Kidney glomerular epithelial cell (primary cell): ENCODE measurements around the gene VHLL.
"Not testable (repeated sequence)": the region's sequence is repeated elsewhere in the genome, so short reads cannot be mapped to it uniquely, and the experiment has no call there.

Experiments
- DNase-seq: peaks from one replicate; lab custom pipeline; 2025; lab: John Stamatoyannopoulos, UW

Gene VHLL

GRCh38 chr1:156298852-156299357, at the start of gene VHLL:
TSS of gene VHLL (minus strand) at chr1:156299307. CDS start at chr1:156299189, 118 bp downstream.
- DNase-seq, result no peak

- no peak for DNase-seq
These were observed 48.2 kb upstream of the VHLL start for GRCh38 chr1:156347331-156347730.

- no peak for DNase-seq
These were observed 47.5 kb upstream of the VHLL start for GRCh38 chr1:156346636-156347035.

- not testable (repeated sequence) for DNase-seq
These were observed 46.9 kb upstream of the VHLL start for GRCh38 chr1:156346035-156346434.

GRCh38 chr1:156344409-156344808, 45.3 kb upstream of the VHLL start:
- DNase-seq, result no peak

- no peak for DNase-seq
These were observed 43.3 kb upstream of the VHLL start for GRCh38 chr1:156342166-156342955.

- peak; percentile 99 for DNase-seq
These were observed 39.3 kb upstream of the VHLL start, which contains the start of the genes CCT3 and TSACC for GRCh38 chr1:156338180-156338976. TSS of gene CCT3 (minus strand) at chr1:156338292. CDS start at chr1:156338184, 108 bp downstream. TSS of gene TSACC (plus strand) at chr1:156338526. CDS start at chr1:156339758, 1,232 bp downstream.

- DNase-seq, result no peak
These were observed 38.7 kb upstream of the VHLL start for GRCh38 chr1:156337888-156338179.

- DNase-seq, result no peak
These were observed 38.2 kb upstream of the VHLL start for GRCh38 chr1:156337052-156337887.

GRCh38 chr1:156336242-156336641, 37.1 kb upstream of the VHLL start:
- DNase-seq, result no peak

GRCh38 chr1:156323179-156323578, 24.1 kb upstream of the VHLL start:
- not testable (repeated sequence) for DNase-seq

- DNase-seq, result no peak
These were observed 21.5 kb upstream of the VHLL start for GRCh38 chr1:156320560-156320959.

- peak; percentile 44 for DNase-seq
These were observed 20.6 kb upstream of the VHLL start for GRCh38 chr1:156319664-156320063.

GRCh38 chr1:156316909-156317308, 17.8 kb upstream of the VHLL start:
- DNase-seq, result no peak

GRCh38 chr1:156310962-156311361, 11.9 kb upstream of the VHLL start:
- DNase-seq, result no peak

- DNase-seq, result no peak
These were observed 9.0 kb upstream of the VHLL start for GRCh38 chr1:156308078-156308477.

- no peak for DNase-seq
These were observed 6.1 kb upstream of the VHLL start for GRCh38 chr1:156305215-156305614.

- DNase-seq, result no peak
These were observed 4.1 kb upstream of the VHLL start for GRCh38 chr1:156303241-156303640.

- DNase-seq, result peak; percentile 52
These were observed 3.6 kb downstream of the VHLL start, which contains the start of gene GLMP for GRCh38 chr1:156295391-156295947. TSS of gene GLMP (minus strand) at chr1:156295679. CDS start at chr1:156295645, 34 bp downstream.

GRCh38 chr1:156293895-156294294, 5.2 kb downstream of the VHLL start:
- DNase-seq, result no peak

- no peak for DNase-seq
These were observed 6.0 kb downstream of the VHLL start for GRCh38 chr1:156293098-156293434.
